Measurements from ENCODE around the gene ISLR. TPM values are rescaled to one million over a fixed set of nuclear protein-coding genes. Genes with fewer than 3 reads are reported as not detected.

The ISLR gene
- total and polyA plus RNA-seq, 2 of the 4 experiments (the other 2 are of a cell fraction) = under 0.01 to 0.79 TPM

DNA sequence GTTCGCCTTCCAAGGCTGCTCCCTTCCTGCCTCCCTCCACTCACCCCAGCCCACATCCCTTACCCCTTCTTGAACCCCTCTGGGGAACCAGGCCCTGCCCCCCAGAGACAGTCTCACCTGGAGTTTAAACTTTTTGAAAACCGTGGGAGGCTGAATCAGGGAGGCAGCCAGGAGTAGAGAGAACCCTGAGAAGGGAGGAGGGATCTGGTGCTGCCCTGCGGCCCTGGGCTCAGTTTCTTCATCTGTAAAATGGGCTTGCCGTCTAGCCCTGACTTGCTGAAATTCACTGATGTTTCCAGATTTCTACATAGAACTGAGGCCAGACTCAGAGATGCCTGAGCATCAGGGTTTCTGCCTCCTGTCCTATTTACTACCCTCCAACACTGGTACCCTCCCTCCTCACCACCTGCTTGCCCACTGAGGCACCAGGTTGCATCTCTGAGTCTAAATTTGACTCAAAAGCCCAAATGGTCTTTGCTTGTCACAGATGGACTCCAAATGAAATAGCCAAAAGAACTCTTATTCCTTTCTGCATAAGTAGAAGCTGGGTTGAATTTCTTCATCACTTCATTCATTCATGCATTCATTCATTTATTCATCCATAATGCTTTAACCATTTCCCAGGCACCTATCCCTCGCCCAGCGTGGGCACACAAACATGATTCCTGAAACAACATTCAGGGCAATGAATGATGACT, 41.0 kb downstream of the ISLR start:
- no peaks in the 10 kb centered on the region for H3K9me1 ChIP-seq (ENCODE audit: insufficient read depth, low read length)
- H4K20me1 ChIP-seq (ENCODE audit: insufficient read depth, low read length) = no peaks in the 10 kb centered on the region
- H3K4me2 ChIP-seq (ENCODE audit: low read depth, low read length) = no peak overlapping the region; the same call in 1 of the 2 replicates
- intact Hi-C loops (cut with micrococcal nuclease) = no loop called here
- H2BK20ac ChIP-seq (ENCODE audit: low read depth, low read length) = no peak overlapping the region
- no peak overlapping the region for H2AK9ac ChIP-seq (replicated peaks; ENCODE audit: low read depth, low read length, poor library complexity)
- peaks cover 11% of the 10 kb centered on the region; the same call in 1 of the 2 replicates for H3K4me1 ChIP-seq (ENCODE audit: control insufficient read depth, insufficient read depth, low read length)
- H3K23ac ChIP-seq (ENCODE audit: low read depth, low read length) = no peak overlapping the region
- H3K79me1 ChIP-seq (ENCODE audit: low read depth in 1 of 2, low read length in 2 of 2) = no peaks in the 10 kb centered on the region
- H3K56ac ChIP-seq (ENCODE audit: extremely low read depth, insufficient read depth, low read length) = no peak overlapping the region
- POLR2A ChIA-PET (ENCODE audit: unreplicated experiment) = no interaction called here
- no peak overlapping the region for H2AK5ac ChIP-seq (ENCODE audit: low read depth, low read length)
- no peak overlapping the region for H4K91ac ChIP-seq (ENCODE audit: insufficient read depth, low read depth, low read length)
- H3K36me3 ChIP-seq (ENCODE audit: control insufficient read depth, insufficient read depth, low read length) = no peaks in the 10 kb centered on the region
- BruUV-seq (replicated peaks) = no TSS peak
- H4K5ac ChIP-seq (ENCODE audit: low read depth, low read length) = no peak overlapping the region
- no peak overlapping the region for H3K9ac ChIP-seq (ENCODE audit: low read depth, low read length)
- no peak overlapping the region for H3K14ac ChIP-seq (replicated peaks; ENCODE audit: low read depth, low read length)
- no peak overlapping the region for H3K4me3 ChIP-seq (ENCODE audit: insufficient read depth, low read depth, low read length)
- ATAC-seq (ENCODE audit: low read depth) (no peak), DNase-seq (no peak)
- H2AFZ ChIP-seq (replicated peaks; ENCODE audit: low read length, poor library complexity) = no peak overlapping the region
- no peaks in the 10 kb centered on the region for H3K9me3 ChIP-seq (ENCODE audit: control insufficient read depth, insufficient read depth, low read length)
- no peak overlapping the region for H2BK5ac ChIP-seq (ENCODE audit: low read depth, low read length, poor library complexity, severe bottlenecking)
- no peak overlapping the region for H2BK15ac ChIP-seq (ENCODE audit: low read depth, low read length)
- H3K4ac ChIP-seq (ENCODE audit: low read depth, low read length) = no peak overlapping the region
- no peak overlapping the region for H3K27ac ChIP-seq (ENCODE audit: insufficient read depth, low read length)
- CTCF ChIA-PET = no interaction called here
- 0% methylated on average over 1 of the region's 6 CpGs; no CpG with 5 or more reads in 1 of the 2 experiments for WGBS, 2 experiments (ENCODE audit: extremely low coverage in 2 of 2, insufficient read length in 1 of 2)
- H4K8ac ChIP-seq (ENCODE audit: low read depth in 2 of 2, low read length in 2 of 2) = no peak overlapping the region
- peaks cover 24% of the 10 kb centered on the region for H3K27me3 ChIP-seq (ENCODE audit: control insufficient read depth, insufficient read depth, low read length)
- in situ Hi-C loops (cut with MboI; ENCODE audit: low sequenced_read_pairs) = no loop called here
- H3K18ac ChIP-seq (ENCODE audit: low read depth, low read length) = no peak overlapping the region
- dilution Hi-C loops (cut with HindIII; ENCODE audit: low sequenced_read_pairs, unreplicated experiment) = no loop called here
- no peak for TF ChIP-seq NFE2L2 (IDR thresholded peaks at IDR 0.05; ENCODE audit: low read depth, low read length)
- no peak for TF ChIP-seq RAD21 (IDR thresholded peaks at IDR 0.05; ENCODE audit: low read length)
- TF ChIP-seq RCOR1 (IDR thresholded peaks at IDR 0.05; ENCODE audit: insufficient replicate concordance, low read length) = no peak
- TF ChIP-seq MAFK (IDR thresholded peaks at IDR 0.05; ENCODE audit: low read depth, low read length) = no peak
- no peak for TF ChIP-seq POLR2A (IDR thresholded peaks at IDR 0.05; ENCODE audit: low read depth, low read length)
- no peak for TF ChIP-seq MAZ (IDR thresholded peaks at IDR 0.05; ENCODE audit: borderline replicate concordance, low read depth, low read length)
- TF ChIP-seq, protein P1, sequence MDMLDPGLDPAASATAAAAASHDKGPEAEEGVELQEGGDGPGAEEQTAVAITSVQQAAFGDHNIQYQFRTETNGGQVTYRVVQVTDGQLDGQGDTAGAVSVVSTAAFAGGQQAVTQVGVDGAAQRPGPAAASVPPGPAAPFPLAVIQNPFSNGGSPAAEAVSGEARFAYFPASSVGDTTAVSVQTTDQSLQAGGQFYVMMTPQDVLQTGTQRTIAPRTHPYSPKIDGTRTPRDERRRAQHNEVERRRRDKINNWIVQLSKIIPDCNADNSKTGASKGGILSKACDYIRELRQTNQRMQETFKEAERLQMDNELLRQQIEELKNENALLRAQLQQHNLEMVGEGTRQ (IDR thresholded peaks at IDR 0.05; ENCODE audit: low read depth, low read length) = no peak
- no peak for TF ChIP-seq MXI1 (IDR thresholded peaks at IDR 0.05; ENCODE audit: borderline replicate concordance, low read depth, low read length)
- no peak overlapping the region for H2BK120ac ChIP-seq (ENCODE audit: low read depth, low read length)
